SJCRH30 (cell line): ENCODE data around the gene CACNA1D. TPM values are rescaled to one million over a fixed set of nuclear protein-coding genes. Genes with fewer than 3 reads are reported as not detected.

Experiments
- DNase-seq, 2 experiments: peaks; one replicate each; pipeline ENCODE4 v3.0.0-alpha.2; 2015 to 2020
- H3K27ac ChIP-seq: fragments of 250-450 bp; sonication (Bioruptor Pico); 2 replicates; pipeline ENCODE4 v1.5.1; 2020; ENCODE audit warnings: mild to moderate bottlenecking, moderate library complexity
- H3K27me3 ChIP-seq: fragments of 250-450 bp; sonication (Bioruptor Pico); 2 replicates; pipeline ENCODE4 v1.5.1; 2020; ENCODE audit warnings: mild to moderate bottlenecking, moderate library complexity
- H3K36me3 ChIP-seq: fragments of 250-450 bp; sonication (Bioruptor Pico); 2 replicates; pipeline ENCODE4 v1.5.1; 2020; ENCODE audit warnings: mild to moderate bottlenecking, moderate library complexity
- H3K4me1 ChIP-seq: fragments of 250-450 bp; sonication (Bioruptor Pico); 2 replicates; pipeline ENCODE4 v1.5.1; 2020; ENCODE audit warnings: mild to moderate bottlenecking, moderate library complexity
- H3K4me3 ChIP-seq: fragments of 250-450 bp; sonication (Bioruptor Pico); 2 replicates; pipeline ENCODE4 v1.5.1; 2020; ENCODE audit warnings: mild to moderate bottlenecking, moderate library complexity
- H3K9me3 ChIP-seq: fragments of 250-450 bp; sonication (Bioruptor Pico); replicated peaks from 2 replicates; pipeline ENCODE4 v1.5.1; 2020; ENCODE audit warnings: mild to moderate bottlenecking, moderate library complexity
- total RNA-seq: library from RNA; depleted of rRNA; stranded (reverse); fragments of >200 nt; shearing (Covaris generic); gene quantifications from 2 replicates; pipeline ENCODE4 v1.2.3, GENCODE V29; 2014

CACNA1D gene
- total RNA-seq, 1 experiment from 2014 or later = not detected

DNA sequence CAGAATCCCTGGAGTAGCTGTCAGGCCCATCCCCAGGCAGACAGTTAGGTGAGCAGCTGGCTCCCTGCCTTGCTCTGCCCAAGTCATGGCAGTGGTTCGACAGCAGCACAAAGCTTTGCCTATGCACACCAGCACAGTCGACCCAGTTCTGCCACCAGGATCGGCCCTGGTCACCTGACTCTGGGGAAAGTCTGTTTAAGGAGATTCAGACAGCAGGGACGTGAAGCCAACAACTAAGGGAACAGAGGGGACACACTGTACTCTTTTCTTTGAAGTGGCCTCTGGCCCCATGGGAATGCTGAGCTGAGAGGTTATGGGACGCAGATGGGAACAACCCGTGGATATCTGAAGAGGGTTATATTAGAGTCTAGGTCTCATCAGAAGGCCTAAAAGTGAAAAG lies 217.0 kb downstream of the CACNA1D start:
- no peaks in the 10 kb centered on the region for H3K4me1 ChIP-seq
- H3K27ac ChIP-seq = no peak overlapping the region
- DNase-seq = no peak
- no peak overlapping the region for H3K4me3 ChIP-seq
- no peaks in the 10 kb centered on the region for H3K27me3 ChIP-seq
- no peaks in the 10 kb centered on the region for H3K9me3 ChIP-seq
- H3K36me3 ChIP-seq = no peaks in the 10 kb centered on the region

DNA sequence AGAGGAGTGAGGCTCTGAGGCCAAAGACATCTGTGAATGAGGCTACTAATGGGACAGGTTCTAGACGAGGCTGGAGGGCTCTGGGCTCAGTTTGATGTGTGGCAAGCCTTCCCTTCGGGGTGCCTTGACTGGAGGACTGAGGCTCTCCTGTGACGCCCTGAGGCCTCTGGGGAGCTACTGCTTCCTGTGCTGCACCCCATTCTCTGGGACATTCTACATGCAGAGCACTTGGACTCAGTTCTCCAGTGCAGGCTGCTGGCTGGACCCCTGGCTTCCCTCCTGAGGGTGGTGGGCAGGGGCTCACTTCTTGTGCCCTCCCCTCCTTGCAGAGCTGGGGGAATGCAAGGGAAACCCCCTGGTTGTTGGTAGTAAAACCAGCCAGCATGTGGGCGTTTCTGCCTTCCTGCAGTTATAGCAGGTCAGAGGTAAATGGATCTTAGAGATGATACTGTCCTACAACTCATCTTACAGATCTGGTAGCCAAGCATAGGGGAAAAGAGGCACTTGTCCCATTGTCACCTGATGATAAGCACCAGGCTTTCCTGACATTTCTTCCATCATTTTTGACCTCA lies 218.5 kb downstream of the CACNA1D start:
- no peaks in the 10 kb centered on the region for H3K4me1 ChIP-seq
- DNase-seq = no peak
- H3K36me3 ChIP-seq = no peaks in the 10 kb centered on the region
- H3K4me3 ChIP-seq = no peak overlapping the region
- H3K9me3 ChIP-seq = no peaks in the 10 kb centered on the region
- no peak overlapping the region for H3K27ac ChIP-seq
- H3K27me3 ChIP-seq = no peaks in the 10 kb centered on the region

DNA sequence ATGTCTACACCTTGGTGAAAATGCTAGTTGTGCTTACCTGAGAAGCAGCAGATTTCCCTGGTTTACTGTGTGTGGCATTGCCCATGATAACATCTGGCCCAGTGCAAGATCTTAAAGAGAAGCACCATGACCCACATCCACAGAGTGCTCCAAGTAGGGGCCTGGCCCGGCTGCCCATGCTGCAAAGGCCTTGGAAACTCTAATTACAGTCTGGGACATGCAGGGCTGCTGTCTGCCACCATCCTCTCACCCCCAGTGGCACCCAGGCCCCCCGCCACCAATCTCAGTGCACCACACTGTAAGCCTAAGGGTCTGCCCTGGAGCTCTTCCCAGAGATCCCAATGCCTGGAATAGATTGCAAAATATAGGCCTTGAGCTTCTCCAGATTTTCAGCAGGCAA lies 219.2 kb downstream of the CACNA1D start:
- Histone ChIP-seq H3K27ac (no peak overlapping the region), H3K36me3 (no peaks in the 10 kb centered on the region), H3K27me3 (no peaks in the 10 kb centered on the region), H3K4me1 (no peaks in the 10 kb centered on the region), H3K4me3 (no peak overlapping the region), H3K9me3 (no peaks in the 10 kb centered on the region)
- no peak for DNase-seq

DNA sequence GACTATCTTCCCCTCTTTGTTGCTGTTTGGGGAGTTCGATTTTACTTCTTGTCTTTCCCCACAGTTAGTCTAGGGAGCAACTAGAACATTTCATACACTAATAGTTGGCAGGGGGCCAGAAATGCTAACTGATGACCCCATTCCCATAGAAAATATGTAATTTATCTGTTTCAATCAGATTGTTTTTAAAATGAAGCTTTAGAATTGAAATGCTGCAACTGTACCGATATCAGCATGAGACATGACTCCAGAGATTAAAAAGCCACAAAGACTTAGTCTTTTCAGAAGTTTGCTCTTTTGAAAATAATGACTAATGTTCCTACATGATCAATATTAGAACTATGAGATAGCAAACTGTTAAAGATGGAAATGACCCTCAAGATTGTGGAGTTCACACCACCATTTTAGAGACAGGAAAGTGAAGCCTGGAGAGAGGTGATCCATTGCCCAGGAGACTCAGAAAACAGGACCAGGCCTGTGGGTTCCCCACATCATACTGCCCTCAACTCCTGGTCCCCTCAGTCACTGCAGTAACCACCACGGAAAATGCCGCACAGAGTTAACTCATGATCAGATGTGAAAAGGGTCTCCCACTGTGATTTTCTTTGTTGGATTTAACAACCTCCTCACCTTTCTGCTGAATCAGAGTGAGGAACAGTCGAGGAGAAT lies 221.5 kb downstream of the CACNA1D start:
- no peaks in the 10 kb centered on the region for H3K4me1 ChIP-seq
- DNase-seq = no peak
- H3K27ac ChIP-seq = no peak overlapping the region

DNA sequence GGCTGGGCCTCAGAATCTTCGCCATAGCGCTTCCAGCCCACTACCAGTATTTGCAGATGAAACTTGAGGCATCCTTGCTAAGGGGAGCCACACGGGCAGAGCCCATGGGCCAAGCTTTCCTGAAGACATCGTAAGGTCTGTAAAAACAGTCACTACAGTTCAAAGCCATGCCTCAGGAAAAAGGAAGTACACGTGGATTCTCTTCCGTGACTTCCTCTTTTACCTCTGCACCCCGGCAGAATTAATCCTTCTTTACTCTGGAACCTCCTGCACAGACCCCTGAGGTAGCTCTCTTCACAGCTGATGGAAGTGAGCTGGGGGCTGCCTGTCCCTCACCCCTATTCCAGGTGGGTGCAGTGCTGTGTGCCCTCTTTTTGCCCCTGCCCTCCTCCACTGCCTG lies 222.6 kb downstream of the CACNA1D start:
- H3K9me3 ChIP-seq = no peaks in the 10 kb centered on the region
- no peaks in the 10 kb centered on the region for H3K4me1 ChIP-seq
- no peak overlapping the region for H3K4me3 ChIP-seq
- no peak for DNase-seq
- H3K36me3 ChIP-seq = no peaks in the 10 kb centered on the region
- H3K27me3 ChIP-seq = no peaks in the 10 kb centered on the region
- no peak overlapping the region for H3K27ac ChIP-seq

More for the DNA sequence above, 221.5 kb downstream of the CACNA1D start:
- H3K27me3 ChIP-seq = no peaks in the 10 kb centered on the region
- no peaks in the 10 kb centered on the region for H3K36me3 ChIP-seq
- no peak overlapping the region for H3K4me3 ChIP-seq
- no peaks in the 10 kb centered on the region for H3K9me3 ChIP-seq

DNA sequence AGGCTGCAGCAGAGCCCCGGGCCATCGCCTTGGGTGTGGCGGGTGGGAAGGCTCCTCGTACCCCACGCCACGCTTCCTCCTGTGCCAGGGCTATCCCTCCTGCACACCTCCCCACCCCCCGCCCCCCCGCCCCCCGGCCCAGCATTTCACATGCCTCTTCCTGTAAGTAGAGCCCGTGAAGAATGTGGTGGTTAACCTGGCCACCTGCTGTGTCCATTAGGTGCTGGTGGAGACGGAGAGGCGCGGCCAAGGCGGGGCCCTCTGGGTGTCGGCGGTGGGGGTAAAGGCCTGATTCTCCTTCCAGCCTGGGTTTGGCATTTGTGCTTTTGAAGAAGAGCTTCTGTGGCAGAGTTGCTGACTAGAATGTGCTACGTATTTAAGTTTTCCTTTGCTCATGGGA lies 224.1 kb downstream of the CACNA1D start:
- no peaks in the 10 kb centered on the region for H3K4me1 ChIP-seq
- no peaks in the 10 kb centered on the region for H3K36me3 ChIP-seq
- H3K9me3 ChIP-seq = no peaks in the 10 kb centered on the region
- no peak overlapping the region for H3K4me3 ChIP-seq
- peak in 1 of 2 experiments; percentile 19 for DNase-seq
- no peaks in the 10 kb centered on the region for H3K27me3 ChIP-seq
- H3K27ac ChIP-seq = no peak overlapping the region

DNA sequence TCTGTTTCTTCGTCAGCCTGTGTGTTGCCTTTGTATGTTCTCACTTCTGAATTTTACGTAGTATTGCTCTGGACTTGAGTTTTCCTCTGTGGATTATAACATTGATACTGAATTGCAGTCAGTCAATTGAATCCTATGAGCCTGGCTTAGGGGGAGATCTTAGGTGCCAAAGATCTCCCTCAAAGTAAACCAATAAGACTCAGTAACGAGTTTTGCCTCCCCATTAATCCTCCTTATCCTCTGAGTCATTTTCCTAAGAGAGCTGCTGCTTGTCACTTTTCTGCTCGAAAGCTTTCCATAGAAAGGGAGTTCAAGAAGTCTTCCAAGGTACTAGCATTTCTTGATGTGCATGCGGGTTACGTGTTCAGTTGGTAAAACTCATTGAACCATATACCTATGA lies 225.4 kb downstream of the CACNA1D start:
- Histone ChIP-seq H3K9me3 (no peaks in the 10 kb centered on the region), H3K4me1 (no peaks in the 10 kb centered on the region)
- no peak for DNase-seq

DNA sequence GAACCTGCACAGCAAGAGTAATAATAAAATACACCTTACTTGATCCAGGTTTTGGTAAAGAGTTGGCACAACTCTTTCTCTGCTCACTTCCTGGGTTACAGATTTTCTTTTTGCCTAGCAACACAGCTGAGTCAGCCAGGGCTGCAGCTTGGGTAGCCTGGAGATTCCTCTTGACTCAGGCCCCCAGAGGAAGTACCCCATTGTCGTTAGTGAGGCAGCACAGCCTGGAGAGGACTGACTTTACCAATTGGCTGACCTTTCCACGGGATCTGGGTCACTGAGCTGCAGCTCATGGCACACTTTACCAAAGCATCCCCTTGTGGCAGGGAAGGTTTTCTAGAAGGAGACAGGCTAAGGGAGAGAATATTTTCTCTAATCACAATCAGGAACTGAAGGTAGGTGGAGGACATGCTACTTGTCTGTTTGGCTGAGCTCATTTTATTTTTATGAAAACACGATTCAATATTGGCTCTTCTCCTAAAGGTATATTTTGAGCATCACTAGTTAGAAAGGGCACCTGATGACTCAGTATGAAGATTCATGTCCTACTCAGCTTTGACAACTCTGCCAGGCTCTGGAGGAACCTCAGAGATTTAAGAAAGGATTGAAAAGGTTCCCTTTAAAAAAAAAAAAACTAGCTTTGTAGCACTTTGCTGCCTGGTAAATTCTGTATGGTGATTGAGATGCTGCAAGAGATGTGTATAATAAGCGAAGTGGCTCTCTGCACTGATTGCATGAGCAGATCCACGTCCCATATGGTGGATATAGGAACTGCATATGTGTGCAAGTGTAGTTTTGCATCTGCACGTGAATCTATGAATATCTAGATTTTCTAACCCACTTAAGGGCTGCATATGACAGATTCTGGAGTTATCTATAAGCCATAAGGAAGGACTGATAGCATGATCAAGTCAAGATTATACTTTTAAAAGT lies 227.0 kb downstream of the CACNA1D start:
- Histone ChIP-seq H3K27ac (no peak overlapping the region), H3K27me3 (no peaks in the 10 kb centered on the region), H3K4me1 (no peaks in the 10 kb centered on the region), H3K9me3 (no peaks in the 10 kb centered on the region), H3K4me3 (no peak overlapping the region), H3K36me3 (no peaks in the 10 kb centered on the region)
- no peak for DNase-seq

More for the DNA sequence above, 225.4 kb downstream of the CACNA1D start:
- no peaks in the 10 kb centered on the region for H3K36me3 ChIP-seq
- no peak overlapping the region for H3K4me3 ChIP-seq
- H3K27ac ChIP-seq = no peak overlapping the region
- no peaks in the 10 kb centered on the region for H3K27me3 ChIP-seq

DNA sequence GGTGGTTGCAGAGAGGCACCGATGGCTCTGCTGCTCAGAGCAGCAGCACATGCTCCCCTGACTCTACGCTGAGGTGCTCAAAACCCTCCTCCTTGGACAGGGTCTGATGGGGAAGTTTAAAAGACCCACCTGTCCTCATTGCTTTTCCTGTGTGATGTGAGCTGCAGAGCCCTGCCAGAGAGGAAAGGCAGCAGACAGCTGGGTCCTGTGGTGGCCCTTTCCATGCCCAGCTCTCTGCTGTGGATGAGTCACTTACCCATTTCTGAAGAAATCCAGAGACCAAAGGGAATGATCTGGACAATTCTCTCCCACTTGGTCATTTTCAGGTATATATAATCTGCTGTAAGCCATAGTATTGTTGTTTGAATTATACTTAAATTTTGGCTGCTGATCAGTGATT lies 230.2 kb downstream of the CACNA1D start:
- Histone ChIP-seq H3K4me3 (no peak overlapping the region), H3K4me1 (no peaks in the 10 kb centered on the region), H3K27ac (no peak overlapping the region), H3K27me3 (no peaks in the 10 kb centered on the region), H3K36me3 (no peaks in the 10 kb centered on the region), H3K9me3 (no peaks in the 10 kb centered on the region)
- DNase-seq = no peak

DNA sequence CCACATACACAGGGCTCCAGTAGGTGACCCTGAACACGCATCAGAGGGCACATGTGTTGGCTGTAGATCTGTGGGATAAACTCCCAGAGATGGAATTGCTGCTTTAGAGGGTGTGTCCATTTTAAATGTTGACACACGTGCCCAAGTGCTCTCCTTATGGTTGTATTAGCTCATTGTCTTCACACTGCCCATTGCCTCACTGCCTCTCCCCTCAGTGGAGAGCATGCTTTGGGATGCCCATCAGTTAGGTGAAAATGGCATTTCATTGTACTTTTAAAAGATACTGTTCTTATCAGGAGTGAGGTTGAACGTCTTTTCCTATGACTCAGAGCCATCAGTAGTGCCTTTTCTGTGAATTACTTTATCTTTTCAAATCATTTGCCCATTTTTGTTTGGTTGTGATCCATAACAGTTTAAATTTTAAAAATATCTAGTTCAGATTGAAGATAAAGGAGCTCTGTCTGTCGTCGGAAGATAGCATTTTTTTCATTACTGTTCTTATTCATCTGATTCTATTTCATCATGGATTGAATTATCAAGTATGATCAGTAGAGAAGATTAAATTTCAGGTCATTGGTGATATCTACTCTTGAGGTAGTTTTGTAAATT lies 231.1 kb downstream of the CACNA1D start:
- H3K27me3 ChIP-seq = no peaks in the 10 kb centered on the region
- H3K27ac ChIP-seq = no peak overlapping the region
- DNase-seq = no peak
- no peaks in the 10 kb centered on the region for H3K36me3 ChIP-seq
- no peaks in the 10 kb centered on the region for H3K4me1 ChIP-seq
- no peak overlapping the region for H3K4me3 ChIP-seq
- no peaks in the 10 kb centered on the region for H3K9me3 ChIP-seq

DNA sequence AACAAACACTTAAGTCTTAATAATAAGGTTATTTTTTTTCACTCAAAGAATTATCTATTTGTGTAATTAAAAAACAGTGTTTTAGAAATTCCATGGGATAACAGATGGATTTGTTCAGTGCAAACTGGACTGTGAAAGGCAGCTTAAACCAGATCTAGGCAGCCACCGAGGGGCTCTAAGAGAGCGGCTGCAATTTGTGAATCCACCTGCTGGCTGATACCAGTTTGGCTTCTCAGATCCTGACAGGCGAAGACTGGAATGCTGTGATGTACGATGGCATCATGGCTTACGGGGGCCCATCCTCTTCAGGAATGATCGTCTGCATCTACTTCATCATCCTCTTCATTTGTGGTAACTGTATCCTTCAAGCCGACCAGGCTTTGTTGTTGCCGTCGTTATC lies 232.2 kb downstream of the CACNA1D start:
- DNase-seq = no peak
- no peaks in the 10 kb centered on the region for H3K9me3 ChIP-seq
- H3K36me3 ChIP-seq = no peaks in the 10 kb centered on the region
- H3K4me3 ChIP-seq = no peak overlapping the region
- H3K4me1 ChIP-seq = no peaks in the 10 kb centered on the region
- H3K27ac ChIP-seq = no peak overlapping the region
- no peaks in the 10 kb centered on the region for H3K27me3 ChIP-seq

DNA sequence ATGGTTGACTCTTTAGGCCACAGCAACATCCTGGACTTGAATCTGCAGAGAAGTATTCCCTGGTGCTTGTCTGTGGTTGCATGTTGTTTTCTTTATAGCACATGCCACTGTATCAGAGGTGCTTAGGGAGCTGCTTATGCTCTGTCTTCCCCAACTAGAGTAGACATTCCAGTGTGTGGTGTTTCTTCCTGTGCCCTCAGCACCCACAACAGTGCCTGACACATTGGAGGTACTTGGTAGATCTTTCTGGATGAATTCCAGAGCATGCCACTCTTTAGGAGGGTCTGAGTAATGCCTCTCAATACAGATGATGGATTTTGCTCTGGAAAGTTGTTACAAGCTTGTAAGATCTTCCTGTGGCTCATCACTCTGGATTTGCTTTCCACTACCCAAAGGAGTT lies 234.2 kb downstream of the CACNA1D start:
- H3K27ac ChIP-seq = no peak overlapping the region
- no peaks in the 10 kb centered on the region for H3K9me3 ChIP-seq
- no peak for DNase-seq
- H3K4me1 ChIP-seq = no peaks in the 10 kb centered on the region
- H3K36me3 ChIP-seq = no peaks in the 10 kb centered on the region
- H3K27me3 ChIP-seq = no peaks in the 10 kb centered on the region
- no peak overlapping the region for H3K4me3 ChIP-seq

DNA sequence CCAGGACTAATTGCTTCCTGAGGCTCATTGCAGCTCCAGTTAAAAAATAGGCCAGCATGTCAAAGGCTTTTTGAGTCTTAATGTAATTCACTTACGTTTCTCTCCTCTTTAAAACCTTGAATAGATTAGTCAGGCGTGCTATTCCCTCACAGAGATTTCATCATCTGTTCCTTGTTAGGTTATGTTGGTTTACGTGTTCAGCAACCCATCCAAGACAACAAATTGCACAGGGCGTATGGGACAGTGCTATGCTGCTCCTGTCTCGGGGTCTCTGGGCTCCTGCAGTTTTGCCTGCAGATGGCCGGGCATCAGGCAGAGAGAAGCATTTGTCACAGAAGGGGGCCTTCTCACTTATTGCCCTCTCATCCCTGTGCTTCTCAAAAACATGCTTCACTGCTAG lies 234.7 kb downstream of the CACNA1D start:
- Histone ChIP-seq H3K27ac (no peak overlapping the region), H3K27me3 (no peaks in the 10 kb centered on the region), H3K4me1 (no peaks in the 10 kb centered on the region), H3K4me3 (no peak overlapping the region), H3K9me3 (no peaks in the 10 kb centered on the region), H3K36me3 (no peaks in the 10 kb centered on the region)
- no peak for DNase-seq

DNA sequence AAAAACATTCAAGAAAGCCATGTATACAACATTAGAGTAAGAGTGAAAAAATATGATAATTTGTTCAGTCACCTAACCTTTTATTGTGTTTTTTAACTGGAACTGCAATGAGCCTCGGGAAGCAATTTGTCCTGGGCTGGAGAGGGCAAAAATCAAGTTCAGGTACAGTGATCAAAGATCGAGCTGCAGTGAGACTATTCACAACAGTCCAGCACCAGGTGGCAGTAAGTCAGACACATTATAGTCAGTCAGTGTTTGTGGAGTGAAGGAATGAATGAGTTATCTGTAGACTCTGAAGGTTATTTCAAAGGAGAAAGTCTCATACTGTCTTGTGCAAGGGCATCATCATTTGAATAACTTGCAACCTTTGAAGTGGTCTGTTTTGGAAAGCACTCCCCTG lies 235.2 kb downstream of the CACNA1D start:
- Histone ChIP-seq H3K36me3 (no peaks in the 10 kb centered on the region), H3K4me1 (no peaks in the 10 kb centered on the region), H3K27ac (no peak overlapping the region), H3K27me3 (no peaks in the 10 kb centered on the region), H3K4me3 (no peak overlapping the region), H3K9me3 (no peaks in the 10 kb centered on the region)
- DNase-seq = no peak

DNA sequence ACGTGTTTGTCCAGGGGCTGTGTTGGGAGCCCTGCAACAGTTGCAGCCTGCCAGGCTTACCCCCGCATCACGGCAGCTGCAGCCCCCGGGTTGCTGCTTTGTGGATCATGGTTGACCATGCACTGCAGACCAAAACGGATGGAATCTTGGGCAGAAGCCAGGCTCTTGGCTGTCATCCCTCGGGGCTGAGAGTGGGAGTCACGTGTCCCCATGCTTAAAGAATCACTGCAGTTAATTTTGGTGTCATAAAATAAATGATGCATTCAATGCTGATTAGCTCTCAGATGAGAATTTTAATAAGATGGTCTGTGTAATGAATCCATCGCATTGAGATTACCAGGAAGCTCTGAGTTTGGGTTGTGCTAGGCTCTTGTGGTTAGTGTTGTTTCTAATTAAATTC lies 236.2 kb downstream of the CACNA1D start:
- no peak overlapping the region for H3K4me3 ChIP-seq
- H3K9me3 ChIP-seq = no peaks in the 10 kb centered on the region
- DNase-seq = peak; percentile 38 to 40
- H3K27me3 ChIP-seq = no peaks in the 10 kb centered on the region
- no peaks in the 10 kb centered on the region for H3K36me3 ChIP-seq
- H3K4me1 ChIP-seq = no peaks in the 10 kb centered on the region
- no peak overlapping the region for H3K27ac ChIP-seq
